SK-N-SH treated with all-trans-retinoic acid at 6 μM for 48 hours (cell line): Measurements from ENCODE around the gene MLLT1.

Experiments used
- ATAC-seq: fragments of 200-7000 bp; cut with Tn5 transposase; 3 replicates; pipeline ENCODE4 v1.9.1; 2020; ENCODE audit warnings: mild to moderate bottlenecking, moderate library complexity
- ARNTL ChIP-seq: fragments of 450-650 bp; formaldehyde crosslinking; IDR thresholded peaks from 2 replicates; pipeline ENCODE4 v1.5.0; 2020; ENCODE audit warnings: low read depth, mild to moderate bottlenecking, moderate library complexity, borderline replicate concordance
- BACH2 ChIP-seq: fragments of 250-450 bp; sonication (Bioruptor Pico); IDR thresholded peaks from 2 replicates; pipeline ENCODE4 v1.9.0; 2021; ENCODE audit warnings: mild to moderate bottlenecking, borderline replicate concordance
- CSDC2 ChIP-seq: fragments of 250-450 bp; sonication (Bioruptor Pico); IDR thresholded peaks from 2 replicates; pipeline ENCODE4 v1.5.0; 2020; ENCODE audit warnings: mild to moderate bottlenecking, moderate library complexity
- GLIS3 ChIP-seq: fragments of 250-450 bp; sonication (Bioruptor Pico); IDR thresholded peaks from 2 replicates; pipeline ENCODE4 v1.5.0; 2020; ENCODE audit warnings: mild to moderate bottlenecking, moderate library complexity
- ISL1 ChIP-seq: fragments of 250-450 bp; sonication (Bioruptor Pico); IDR thresholded peaks from 2 replicates; pipeline ENCODE4 v2.1.2; 2022; ENCODE audit warnings: mild to moderate bottlenecking, moderate library complexity
- OSR1 ChIP-seq: fragments of 250-450 bp; sonication (Bioruptor Pico); IDR thresholded peaks from 2 replicates; pipeline ENCODE4 v1.8.0; 2022; ENCODE audit warnings: moderate library complexity, mild to moderate bottlenecking, inconsistent platforms
- SNAI2 ChIP-seq: fragments of 250-450 bp; sonication (Bioruptor Pico); IDR thresholded peaks from 2 replicates; pipeline ENCODE4 v1.5.0; 2020; ENCODE audit warnings: mild to moderate bottlenecking, moderate library complexity
- TCF4 ChIP-seq: fragments of 250-450 bp; sonication (Bioruptor Pico); IDR thresholded peaks from 2 replicates; pipeline ENCODE4 v1.8.0; 2021; ENCODE audit warnings: mild to moderate bottlenecking, moderate library complexity, borderline replicate concordance
- TOX ChIP-seq: fragments of 250-450 bp; sonication (Bioruptor Pico); IDR thresholded peaks from 2 replicates; pipeline ENCODE4 v1.8.0; 2021; ENCODE audit warnings: mild to moderate bottlenecking, moderate library complexity, borderline replicate concordance
- ZC3H10 ChIP-seq: fragments of 250-450 bp; sonication (Bioruptor Pico); IDR thresholded peaks from 2 replicates; pipeline ENCODE4 v1.5.1; 2021; ENCODE audit warnings: mild to moderate bottlenecking, moderate library complexity
- ZFP30 ChIP-seq: fragments of 450-650 bp; formaldehyde crosslinking; IDR thresholded peaks from 2 replicates; pipeline ENCODE4 v1.5.0; 2022; ENCODE audit warnings: mild to moderate bottlenecking, moderate library complexity
- ZNF565 ChIP-seq: fragments of 450-650 bp; formaldehyde crosslinking; conservative IDR thresholded peaks from 2 replicates; pipeline ENCODE4 v1.5.0; 2020; ENCODE audit warnings: low read depth, mild to moderate bottlenecking, moderate library complexity
- ZNF8 ChIP-seq: fragments of 450-650 bp; formaldehyde crosslinking; IDR thresholded peaks from 2 replicates; pipeline ENCODE4 v1.5.0; 2020; ENCODE audit warnings: mild to moderate bottlenecking, moderate library complexity
- TF ChIP-seq, protein P1 (sequence below): fragments of 250-450 bp; sonication (Bioruptor Pico); IDR thresholded peaks from 2 replicates; pipeline ENCODE4 v1.5.0; 2020; ENCODE audit warnings: mild to moderate bottlenecking, moderate library complexity
- TF ChIP-seq, protein P2 (sequence below): fragments of 250-450 bp; sonication (Bioruptor Pico); IDR thresholded peaks from 2 replicates; pipeline ENCODE4 v1.8.0; 2021; ENCODE audit warnings: low read depth, mild to moderate bottlenecking, moderate library complexity, borderline replicate concordance
- TF ChIP-seq, protein P3 (sequence below): fragments of 250-450 bp; sonication (Bioruptor Pico); IDR thresholded peaks from 2 replicates; pipeline ENCODE4 v1.8.0; 2020; ENCODE audit warnings: mild to moderate bottlenecking, moderate library complexity, borderline replicate concordance

MLLT1 gene

DNA sequence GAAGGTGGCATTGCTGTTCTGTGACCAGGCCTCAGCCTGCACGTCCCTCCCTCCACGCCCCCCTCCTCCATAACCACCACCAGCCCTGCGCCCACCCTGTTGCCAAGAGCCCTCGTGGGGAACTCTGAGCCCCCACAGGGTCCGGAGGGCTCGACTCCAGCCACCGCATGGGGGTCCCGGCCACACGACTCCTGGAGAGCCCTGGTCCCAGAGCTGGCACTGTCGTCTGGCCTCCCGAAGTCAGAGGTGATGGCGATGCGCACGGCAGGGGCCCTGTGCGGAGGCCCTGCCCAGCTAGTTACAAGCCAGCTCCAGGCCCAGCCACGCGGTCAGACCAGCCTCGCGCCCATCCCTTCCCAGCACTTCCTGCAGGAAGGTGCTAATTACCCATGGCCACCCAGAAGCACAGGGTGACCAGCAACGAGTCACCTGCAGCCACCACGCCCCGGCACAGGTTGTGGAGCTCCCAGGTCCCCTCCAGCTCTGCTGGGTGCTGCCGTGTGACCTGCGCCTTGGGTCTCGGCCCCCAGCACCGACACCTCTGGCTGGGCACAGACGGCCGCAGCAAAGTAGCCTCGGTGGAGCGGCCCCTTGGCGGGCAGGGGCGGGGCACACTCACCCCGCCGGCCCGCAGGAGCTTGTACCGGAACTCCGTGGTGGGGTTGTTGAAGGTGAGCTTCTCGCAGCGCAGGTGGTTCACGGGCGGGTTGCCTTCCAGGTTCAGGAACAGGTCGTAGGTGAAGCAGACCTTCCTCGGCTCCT lies 49.6 kb downstream of the MLLT1 start (continued):
- TF ChIP-seq, protein P1, sequence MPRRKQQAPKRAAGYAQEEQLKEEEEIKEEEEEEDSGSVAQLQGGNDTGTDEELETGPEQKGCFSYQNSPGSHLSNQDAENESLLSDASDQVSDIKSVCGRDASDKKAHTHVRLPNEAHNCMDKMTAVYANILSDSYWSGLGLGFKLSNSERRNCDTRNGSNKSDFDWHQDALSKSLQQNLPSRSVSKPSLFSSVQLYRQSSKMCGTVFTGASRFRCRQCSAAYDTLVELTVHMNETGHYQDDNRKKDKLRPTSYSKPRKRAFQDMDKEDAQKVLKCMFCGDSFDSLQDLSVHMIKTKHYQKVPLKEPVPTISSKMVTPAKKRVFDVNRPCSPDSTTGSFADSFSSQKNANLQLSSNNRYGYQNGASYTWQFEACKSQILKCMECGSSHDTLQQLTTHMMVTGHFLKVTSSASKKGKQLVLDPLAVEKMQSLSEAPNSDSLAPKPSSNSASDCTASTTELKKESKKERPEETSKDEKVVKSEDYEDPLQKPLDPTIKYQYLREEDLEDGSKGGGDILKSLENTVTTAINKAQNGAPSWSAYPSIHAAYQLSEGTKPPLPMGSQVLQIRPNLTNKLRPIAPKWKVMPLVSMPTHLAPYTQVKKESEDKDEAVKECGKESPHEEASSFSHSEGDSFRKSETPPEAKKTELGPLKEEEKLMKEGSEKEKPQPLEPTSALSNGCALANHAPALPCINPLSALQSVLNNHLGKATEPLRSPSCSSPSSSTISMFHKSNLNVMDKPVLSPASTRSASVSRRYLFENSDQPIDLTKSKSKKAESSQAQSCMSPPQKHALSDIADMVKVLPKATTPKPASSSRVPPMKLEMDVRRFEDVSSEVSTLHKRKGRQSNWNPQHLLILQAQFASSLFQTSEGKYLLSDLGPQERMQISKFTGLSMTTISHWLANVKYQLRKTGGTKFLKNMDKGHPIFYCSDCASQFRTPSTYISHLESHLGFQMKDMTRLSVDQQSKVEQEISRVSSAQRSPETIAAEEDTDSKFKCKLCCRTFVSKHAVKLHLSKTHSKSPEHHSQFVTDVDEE (CRISPR knock-in tag): no peak
- TF ChIP-seq CSDC2 (CRISPR knock-in tag) (no peak), ZC3H10 (CRISPR knock-in tag) (no peak)

DNA sequence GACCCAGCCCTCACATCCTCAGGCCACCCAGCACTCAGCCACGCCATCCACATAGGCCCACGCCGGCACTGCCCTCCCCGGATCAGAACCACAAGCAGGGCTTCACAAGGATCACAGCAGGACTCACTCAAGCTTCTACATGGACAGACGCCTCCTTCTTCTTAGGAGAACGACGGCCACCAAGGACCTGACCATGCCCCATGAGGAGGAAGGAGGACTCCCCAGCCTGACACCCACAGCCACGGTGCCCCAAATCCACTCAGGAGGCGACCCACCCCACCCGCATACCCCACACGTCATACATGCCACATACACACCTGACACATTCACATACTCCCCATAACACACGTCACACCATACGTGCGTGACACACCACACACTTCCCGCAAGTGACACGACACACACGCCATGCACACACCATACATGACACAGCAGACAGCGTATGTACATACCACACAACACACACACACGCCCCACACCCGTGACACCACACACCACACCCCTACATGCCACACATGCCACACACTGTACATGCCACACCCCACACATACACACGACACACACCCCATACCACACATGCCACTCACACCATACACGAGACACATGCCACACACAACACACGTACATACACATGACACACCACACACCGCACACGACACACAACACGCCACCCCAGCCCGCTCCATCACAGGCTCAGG lies 50.4 kb downstream of the MLLT1 start:
- TF ChIP-seq TOX (CRISPR knock-in tag) (no peak), ZNF8 (CRISPR knock-in tag) (no peak), ZNF565 (CRISPR knock-in tag) (no peak), TCF4 (CRISPR knock-in tag) (no peak), ZFP30 (CRISPR knock-in tag) (no peak), SNAI2 (CRISPR knock-in tag) (no peak), ISL1 (CRISPR knock-in tag) (no peak), ARNTL (CRISPR knock-in tag) (no peak), ZC3H10 (CRISPR knock-in tag) (no peak), GLIS3 (no peak), CSDC2 (CRISPR knock-in tag) (no peak), OSR1 (CRISPR knock-in tag) (no peak)
- TF ChIP-seq, protein P2, sequence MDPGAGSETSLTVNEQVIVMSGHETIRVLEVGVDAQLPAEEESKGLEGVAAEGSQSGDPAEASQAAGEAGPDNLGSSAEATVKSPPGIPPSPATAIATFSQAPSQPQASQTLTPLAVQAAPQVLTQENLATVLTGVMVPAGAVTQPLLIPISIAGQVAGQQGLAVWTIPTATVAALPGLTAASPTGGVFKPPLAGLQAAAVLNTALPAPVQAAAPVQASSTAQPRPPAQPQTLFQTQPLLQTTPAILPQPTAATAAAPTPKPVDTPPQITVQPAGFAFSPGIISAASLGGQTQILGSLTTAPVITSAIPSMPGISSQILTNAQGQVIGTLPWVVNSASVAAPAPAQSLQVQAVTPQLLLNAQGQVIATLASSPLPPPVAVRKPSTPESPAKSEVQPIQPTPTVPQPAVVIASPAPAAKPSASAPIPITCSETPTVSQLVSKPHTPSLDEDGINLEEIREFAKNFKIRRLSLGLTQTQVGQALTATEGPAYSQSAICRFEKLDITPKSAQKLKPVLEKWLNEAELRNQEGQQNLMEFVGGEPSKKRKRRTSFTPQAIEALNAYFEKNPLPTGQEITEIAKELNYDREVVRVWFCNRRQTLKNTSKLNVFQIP: no peak
- TF ChIP-seq, protein P1 (CRISPR knock-in tag): no peak
- ATAC-seq: no peak

DNA sequence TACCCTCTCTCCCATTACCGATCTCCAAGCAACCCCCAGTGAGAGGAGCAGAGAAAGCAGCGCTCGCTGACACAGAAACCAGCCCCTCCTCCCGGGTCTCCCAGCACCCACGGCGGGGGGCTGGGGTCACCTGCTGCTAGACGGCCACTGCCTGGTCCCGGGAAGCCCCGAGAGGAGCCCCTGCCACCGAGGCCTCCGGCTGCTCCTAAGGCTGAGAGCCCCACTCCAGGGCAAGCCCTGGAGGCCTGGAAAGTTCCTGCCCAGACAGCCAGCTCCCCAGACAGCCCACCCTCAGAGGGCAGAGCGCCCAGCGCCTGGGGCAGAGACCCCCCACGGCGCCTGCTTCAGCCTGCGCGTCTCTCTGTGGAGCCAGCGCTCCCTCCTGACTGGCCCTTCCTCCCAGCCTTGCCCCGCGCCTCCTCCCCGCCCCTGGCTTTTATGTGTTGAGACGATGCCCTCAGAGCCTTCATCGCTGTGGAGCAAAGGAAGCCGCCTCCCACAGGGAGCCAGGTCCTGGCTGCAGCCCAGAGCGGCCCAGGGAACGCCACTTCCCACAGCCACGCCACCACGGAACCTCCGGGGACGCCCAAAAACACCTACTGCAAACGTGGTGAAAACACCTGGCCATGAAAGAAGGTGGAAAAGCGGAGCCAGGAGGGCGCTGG lies 51.1 kb downstream of the MLLT1 start:
- TF ChIP-seq ZNF565 (CRISPR knock-in tag) (no peak), ZC3H10 (CRISPR knock-in tag) (no peak), BACH2 (CRISPR knock-in tag) (no peak), ARNTL (CRISPR knock-in tag) (no peak), SNAI2 (CRISPR knock-in tag) (no peak), ZFP30 (CRISPR knock-in tag) (no peak)
- TF ChIP-seq, protein P3, sequence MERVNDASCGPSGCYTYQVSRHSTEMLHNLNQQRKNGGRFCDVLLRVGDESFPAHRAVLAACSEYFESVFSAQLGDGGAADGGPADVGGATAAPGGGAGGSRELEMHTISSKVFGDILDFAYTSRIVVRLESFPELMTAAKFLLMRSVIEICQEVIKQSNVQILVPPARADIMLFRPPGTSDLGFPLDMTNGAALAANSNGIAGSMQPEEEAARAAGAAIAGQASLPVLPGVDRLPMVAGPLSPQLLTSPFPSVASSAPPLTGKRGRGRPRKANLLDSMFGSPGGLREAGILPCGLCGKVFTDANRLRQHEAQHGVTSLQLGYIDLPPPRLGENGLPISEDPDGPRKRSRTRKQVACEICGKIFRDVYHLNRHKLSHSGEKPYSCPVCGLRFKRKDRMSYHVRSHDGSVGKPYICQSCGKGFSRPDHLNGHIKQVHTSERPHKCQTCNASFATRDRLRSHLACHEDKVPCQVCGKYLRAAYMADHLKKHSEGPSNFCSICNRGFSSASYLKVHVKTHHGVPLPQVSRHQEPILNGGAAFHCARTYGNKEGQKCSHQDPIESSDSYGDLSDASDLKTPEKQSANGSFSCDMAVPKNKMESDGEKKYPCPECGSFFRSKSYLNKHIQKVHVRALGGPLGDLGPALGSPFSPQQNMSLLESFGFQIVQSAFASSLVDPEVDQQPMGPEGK: no peak
- ATAC-seq: no peak
